ENCODE results near the gene ZNF236. TPM values are rescaled to one million over a fixed set of nuclear protein-coding genes. Genes with fewer than 3 reads are reported as not detected.

The ZNF236 gene
- polyA plus RNA-seq, 3 donors from 2014 or later, result 2.2 to 11.5 (median 3.4) TPM

- Mint-ChIP-seq H3K27ac (peak overlapping the region; percentile 47 to 89 (median 84)), H3K27me3 (ENCODE audit: low read depth in 3 of 3) (peaks cover 0 to 37% (median 17%) of the 10 kb centered on the region in 3 donors), H3K4me1 (peaks cover 74 to 88% of the 10 kb centered on the region in 2 donors), H3K9me3 (no peaks in the 10 kb centered on the region), H3K4me3 (peak overlapping the region; percentile 72 to 84 (median 80)), H3K36me3 (peaks cover 0 to under 1% (median under 1%) of the 10 kb centered on the region in 3 donors)
- DNase-seq, result peak; percentile 28 to 41 (median 36)
These were observed 182.4 kb downstream of the ZNF236 start for GRCh38 chr18:77004555-77005380.

DNA sequence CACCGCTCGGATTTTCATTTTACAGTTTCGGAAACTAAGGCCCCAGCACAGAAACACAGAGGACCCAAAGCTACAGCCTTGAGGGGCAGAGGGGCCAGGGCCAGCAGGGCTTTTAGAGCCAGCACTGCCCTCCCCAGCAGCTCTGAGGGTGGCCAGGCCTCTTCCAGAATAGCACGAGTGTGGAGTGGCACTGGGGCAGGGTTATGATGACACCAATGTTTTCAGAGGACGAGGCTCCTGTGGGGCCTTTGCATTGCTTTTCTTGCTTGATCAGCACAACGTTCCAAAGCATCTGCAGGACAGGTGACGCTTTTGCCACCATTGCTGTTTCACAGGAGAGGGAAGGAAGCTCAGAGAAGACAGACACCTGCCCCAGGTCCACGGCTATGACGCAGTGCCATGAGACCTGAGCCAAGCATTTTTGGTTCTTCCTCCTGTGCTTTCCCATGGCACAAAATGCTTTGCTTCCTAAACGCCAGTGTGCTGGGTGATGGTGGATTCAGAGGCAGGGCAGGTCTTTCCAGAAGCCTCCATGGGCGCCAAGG is 183.4 kb downstream of the ZNF236 start:
- H3K9me3 Mint-ChIP-seq, result no peaks in the 10 kb centered on the region
- peaks cover 0 to 9% (median 4%) of the 10 kb centered on the region in 3 donors for H3K36me3 Mint-ChIP-seq
- H3K4me3 Mint-ChIP-seq, result peak overlapping the region; percentile 5 to 84 (median 21)
- peaks cover 76 to 88% of the 10 kb centered on the region in 2 donors for H3K4me1 Mint-ChIP-seq
- peak overlapping the region; percentile 26 to 86 (median 62) for H3K27ac Mint-ChIP-seq
- peaks cover 0 to 40% (median 20%) of the 10 kb centered on the region in 3 donors for H3K27me3 Mint-ChIP-seq (ENCODE audit: low read depth in 3 of 3)
- no peak for DNase-seq

- Mint-ChIP-seq H3K27ac (peak overlapping the region in 5 of 6 donors; percentile 29 to 86 (median 64)), H3K4me1 (peaks cover 82 to 91% of the 10 kb centered on the region in 2 donors), H3K27me3 (ENCODE audit: low read depth in 3 of 3) (peaks cover 0 to 35% (median 23%) of the 10 kb centered on the region in 3 donors), H3K36me3 (peaks cover 0 to 15% (median 8%) of the 10 kb centered on the region in 3 donors), H3K9me3 (no peaks in the 10 kb centered on the region), H3K4me3 (peak overlapping the region in 2 of 5 donors; percentile 6 to 51)
- DNase-seq, result no peak
These were observed 184.2 kb downstream of the ZNF236 start for GRCh38 chr18:77006305-77007175.

- Mint-ChIP-seq H3K9me3 (no peaks in the 10 kb centered on the region), H3K27me3 (ENCODE audit: low read depth in 3 of 3) (peaks cover 0 to 32% (median 28%) of the 10 kb centered on the region in 3 donors), H3K27ac (peak overlapping the region in 4 of 6 donors; percentile 31 to 65 (median 62)), H3K36me3 (peaks cover 0 to 20% (median 15%) of the 10 kb centered on the region in 3 donors), H3K4me1 (peaks cover 84 to 92% of the 10 kb centered on the region in 2 donors), H3K4me3 (no peak overlapping the region)
- no peak for DNase-seq
These were observed 184.9 kb downstream of the ZNF236 start for GRCh38 chr18:77007251-77007650.

GRCh38 chr18:77008006-77008405 is 185.6 kb downstream of the ZNF236 start:
- Mint-ChIP-seq H3K27ac (peak overlapping the region in 4 of 6 donors; percentile 19 to 61 (median 42)), H3K9me3 (no peaks in the 10 kb centered on the region), H3K27me3 (ENCODE audit: low read depth in 3 of 3) (peaks cover 0 to 31% (median 27%) of the 10 kb centered on the region in 3 donors), H3K4me1 (peaks cover 87 to 92% of the 10 kb centered on the region in 2 donors), H3K36me3 (peaks cover 0 to 20% (median 15%) of the 10 kb centered on the region in 3 donors), H3K4me3 (peak overlapping the region in 1 of 5 donors; percentile 4)
- no peak for DNase-seq

GRCh38 chr18:77008576-77009315 is 186.4 kb downstream of the ZNF236 start:
- no peaks in the 10 kb centered on the region for H3K9me3 Mint-ChIP-seq
- DNase-seq, result no peak
- H3K27ac Mint-ChIP-seq, result peak overlapping the region; percentile 26 to 70 (median 52)
- H3K4me1 Mint-ChIP-seq, result peaks cover 88 to 92% of the 10 kb centered on the region in 2 donors
- peak overlapping the region in 1 of 5 donors; percentile 18 for H3K4me3 Mint-ChIP-seq
- peaks cover 0 to 32% (median 27%) of the 10 kb centered on the region in 3 donors for H3K27me3 Mint-ChIP-seq (ENCODE audit: low read depth in 3 of 3)
- H3K36me3 Mint-ChIP-seq, result peaks cover 0 to 25% (median 20%) of the 10 kb centered on the region in 3 donors

GRCh38 chr18:77009675-77010074 is 187.3 kb downstream of the ZNF236 start:
- Mint-ChIP-seq H3K36me3 (peaks cover 0 to 25% (median 22%) of the 10 kb centered on the region in 3 donors), H3K27me3 (ENCODE audit: low read depth in 3 of 3) (peaks cover 0 to 28% (median 24%) of the 10 kb centered on the region in 3 donors), H3K4me1 (peaks cover 82 to 91% of the 10 kb centered on the region in 2 donors), H3K27ac (peak overlapping the region; percentile 39 to 87 (median 70)), H3K9me3 (no peaks in the 10 kb centered on the region), H3K4me3 (no peak overlapping the region)
- DNase-seq, result no peak

DNA sequence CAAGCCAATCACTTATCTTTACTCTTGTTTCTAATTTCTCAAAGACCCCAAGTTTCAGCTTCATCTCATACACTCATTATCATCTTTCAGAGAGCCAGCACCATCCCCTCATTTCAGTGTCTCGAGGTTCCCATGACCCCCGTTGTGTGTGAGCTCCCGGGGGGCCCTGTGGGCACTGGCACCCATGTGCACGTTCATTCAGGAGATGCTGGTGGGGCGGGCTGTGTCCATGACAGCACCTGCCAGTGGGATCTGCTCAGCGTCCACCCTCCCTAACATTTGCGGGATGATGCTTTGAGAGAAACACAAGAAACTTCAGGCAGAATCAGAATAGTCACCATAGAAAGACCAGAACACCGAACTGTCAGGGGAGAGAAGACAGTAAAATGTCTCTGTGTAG is 189.8 kb downstream of the ZNF236 start:
- peak overlapping the region; percentile 59 to 82 (median 74) for H3K27ac Mint-ChIP-seq
- H3K4me1 Mint-ChIP-seq, result peaks cover 77 to 94% of the 10 kb centered on the region in 2 donors
- H3K36me3 Mint-ChIP-seq, result peaks cover 4 to 44% (median 28%) of the 10 kb centered on the region in 3 donors
- H3K4me3 Mint-ChIP-seq, result peak overlapping the region in 1 of 5 donors; percentile 27
- no peaks in the 10 kb centered on the region for H3K9me3 Mint-ChIP-seq
- no peak for DNase-seq
- H3K27me3 Mint-ChIP-seq (ENCODE audit: low read depth in 3 of 3), result peaks cover 0 to 33% (median 21%) of the 10 kb centered on the region in 3 donors

GRCh38 chr18:77012806-77013541 is 190.6 kb downstream of the ZNF236 start:
- H3K4me1 Mint-ChIP-seq, result peaks cover 73 to 94% of the 10 kb centered on the region in 2 donors
- peaks cover 4 to 47% (median 30%) of the 10 kb centered on the region in 3 donors for H3K36me3 Mint-ChIP-seq
- H3K27me3 Mint-ChIP-seq (ENCODE audit: low read depth in 3 of 3), result peaks cover 0 to 30% (median 17%) of the 10 kb centered on the region in 3 donors
- H3K9me3 Mint-ChIP-seq, result no peaks in the 10 kb centered on the region
- H3K27ac Mint-ChIP-seq, result peak overlapping the region; percentile 47 to 86 (median 76)
- H3K4me3 Mint-ChIP-seq, result peak overlapping the region in 2 of 5 donors; percentile 2 to 17
- DNase-seq, result no peak

DNA sequence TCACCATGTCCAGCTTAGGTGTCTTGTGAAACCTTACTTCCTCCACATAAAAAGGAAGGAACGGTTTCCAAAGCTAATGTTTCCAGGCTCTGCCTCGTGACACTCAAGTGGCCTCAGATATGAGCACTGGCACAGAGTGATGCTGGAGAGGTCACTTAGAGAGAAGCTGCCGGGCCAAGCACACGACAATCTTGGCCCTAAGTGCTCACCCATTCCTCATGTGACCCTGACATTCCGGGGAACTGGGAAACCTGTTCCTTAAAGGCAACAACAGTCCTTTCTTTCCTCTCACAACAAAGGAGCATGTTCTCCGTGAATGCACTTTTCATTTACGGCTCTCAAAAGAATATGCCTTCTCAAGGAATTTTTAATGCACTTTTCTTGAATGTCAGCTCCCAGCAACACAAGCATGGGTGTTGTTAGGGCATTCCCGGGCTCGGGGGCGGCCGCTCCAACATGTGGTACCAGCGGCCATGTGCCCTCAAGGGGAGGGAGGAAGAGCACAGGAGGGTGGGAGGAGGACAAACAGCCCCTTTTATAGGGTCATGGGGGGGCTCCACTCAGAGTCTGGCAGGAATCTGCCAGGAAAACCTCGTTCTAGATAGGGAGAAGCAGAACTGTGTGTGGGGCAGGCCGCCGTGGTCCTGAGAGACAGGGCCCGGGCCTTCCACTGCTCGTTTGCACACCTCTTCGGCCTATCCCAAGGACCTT is 191.6 kb downstream of the ZNF236 start:
- H3K27me3 Mint-ChIP-seq (ENCODE audit: low read depth in 3 of 3), result peaks cover 0 to 37% (median 20%) of the 10 kb centered on the region in 3 donors
- no peaks in the 10 kb centered on the region for H3K9me3 Mint-ChIP-seq
- no peak overlapping the region for H3K4me3 Mint-ChIP-seq
- peak overlapping the region; percentile 45 to 86 (median 76) for H3K27ac Mint-ChIP-seq
- peaks cover 4 to 57% (median 33%) of the 10 kb centered on the region in 3 donors for H3K36me3 Mint-ChIP-seq
- DNase-seq, result no peak
- H3K4me1 Mint-ChIP-seq, result peaks cover 76 to 97% of the 10 kb centered on the region in 2 donors

DNA sequence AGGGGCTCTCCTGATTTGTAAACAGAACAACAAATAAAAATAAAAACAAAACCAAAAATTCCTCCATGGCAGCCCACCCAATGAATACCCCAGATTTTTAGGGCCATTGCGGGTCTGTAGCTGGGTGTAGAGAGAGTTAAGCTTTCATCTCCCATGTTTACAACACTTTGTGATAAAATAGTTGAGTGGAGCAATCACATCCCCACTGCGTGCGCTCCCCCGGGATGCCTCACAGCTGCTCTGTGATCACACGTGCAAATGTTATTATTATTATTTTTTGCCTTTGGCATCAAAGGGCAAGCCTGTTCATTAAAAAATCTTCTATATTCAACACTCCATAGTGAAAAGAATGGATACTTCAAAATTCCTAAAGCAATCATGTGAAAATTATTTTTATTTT is 192.2 kb downstream of the ZNF236 start:
- no peak overlapping the region for H3K4me3 Mint-ChIP-seq
- H3K27me3 Mint-ChIP-seq (ENCODE audit: low read depth in 3 of 3), result peaks cover 0 to 37% (median 17%) of the 10 kb centered on the region in 3 donors
- no peak for DNase-seq
- peak overlapping the region in 5 of 6 donors; percentile 29 to 77 (median 45) for H3K27ac Mint-ChIP-seq
- H3K9me3 Mint-ChIP-seq, result no peaks in the 10 kb centered on the region
- H3K4me1 Mint-ChIP-seq, result peaks cover 79 to 99% of the 10 kb centered on the region in 2 donors
- peaks cover 4 to 60% (median 33%) of the 10 kb centered on the region in 3 donors for H3K36me3 Mint-ChIP-seq

All from immature natural killer cell (primary cell).